IMR-90 (cell line): ENCODE data around the gene PHACTR3. TPM values are rescaled to one million over a fixed set of nuclear protein-coding genes. Genes with fewer than 3 reads are reported as not detected.

Source experiments
- ATAC-seq: fragments of 200-7000 bp; cut with Tn5 transposase; 2 replicates; pipeline ENCODE4 v1.9.1; 2020; ENCODE audit warnings: low read depth, mild to moderate bottlenecking, moderate library complexity
- BruUV-seq: library from RNA; stranded (reverse); fragments of 400-500 nt; replicated peaks from 2 replicates; lab custom pipeline; 2021; lab: Mats Ljungman, UMichigan
- CTCF ChIA-PET: fragments of 300-600 bp; formaldehyde crosslinking; extraction: SDS; loops from one replicate; lab custom pipeline; 2021; ENCODE audit warnings: antibody characterized with exemption; lab: Yijun Ruan, JAX
- POLR2A ChIA-PET: fragments of 300-600 bp; sonication (Branson Sonifier 250); formaldehyde crosslinking; loops from one replicate; lab custom pipeline; 2022; ENCODE audit warnings: antibody characterized with exemption; ENCODE audit not compliant: unreplicated experiment; lab: Charles Lee
- DNase-seq: peaks from one replicate; pipeline ENCODE4 v3.0.0; 2013
- H2AFZ ChIP-seq: replicated peaks from 2 replicates; pipeline ENCODE3; 2013; ENCODE audit warnings: low read length, mild to moderate bottlenecking; ENCODE audit not compliant: poor library complexity
- H2AK5ac ChIP-seq: 2 replicates; pipeline ENCODE4 v1.6.1; 2013; ENCODE audit warnings: low read depth, low read length, inconsistent platforms
- H2AK9ac ChIP-seq: replicated peaks from 2 replicates; pipeline ENCODE3; 2013; ENCODE audit warnings: mild to moderate bottlenecking, low read depth, low read length, moderate library complexity; ENCODE audit not compliant: poor library complexity
- H2BK120ac ChIP-seq: 2 replicates; pipeline ENCODE4 v1.6.1; 2013; ENCODE audit warnings: low read depth, low read length, inconsistent platforms
- H2BK15ac ChIP-seq: 3 replicates; pipeline ENCODE4 v1.6.1; 2013; ENCODE audit warnings: low read depth, low read length, inconsistent platforms
- H2BK20ac ChIP-seq: 2 replicates; pipeline ENCODE4 v1.6.1; 2013; ENCODE audit warnings: low read depth, mild to moderate bottlenecking, inconsistent platforms, low read length, moderate library complexity
- H2BK5ac ChIP-seq: 2 replicates; pipeline ENCODE4 v1.6.1; 2013; ENCODE audit warnings: mild to moderate bottlenecking, low read depth, low read length, inconsistent platforms; ENCODE audit not compliant: poor library complexity, severe bottlenecking
- H3K14ac ChIP-seq: replicated peaks from 2 replicates; pipeline ENCODE4 v1.6.1; 2013; ENCODE audit warnings: low read depth, low read length, inconsistent platforms
- H3K18ac ChIP-seq: 2 replicates; pipeline ENCODE4 v1.6.1; 2013; ENCODE audit warnings: low read depth, low read length, control low read depth
- H3K23ac ChIP-seq: 2 replicates; pipeline ENCODE4 v1.6.1; 2013; ENCODE audit warnings: low read depth, low read length, inconsistent platforms
- H3K27ac ChIP-seq: 2 replicates; pipeline ENCODE4 v1.5.1; 2013; ENCODE audit warnings: mild to moderate bottlenecking, control low read depth, low read length; ENCODE audit not compliant: insufficient read depth
- H3K27me3 ChIP-seq: 2 replicates; pipeline ENCODE4 v1.6.1; 2013; ENCODE audit warnings: low read length; ENCODE audit not compliant: control insufficient read depth, insufficient read depth
- H3K36me3 ChIP-seq: 2 replicates; pipeline ENCODE4 v1.6.1; 2013; ENCODE audit warnings: low read length, mixed read lengths; ENCODE audit not compliant: control insufficient read depth, insufficient read depth
- H3K4ac ChIP-seq: 2 replicates; pipeline ENCODE4 v1.6.1; 2013; ENCODE audit warnings: low read depth, low read length, inconsistent platforms
- H3K4me1 ChIP-seq: 2 replicates; pipeline ENCODE4 v1.6.1; 2013; ENCODE audit warnings: low read length, mixed read lengths; ENCODE audit not compliant: control insufficient read depth, insufficient read depth
- H3K4me2 ChIP-seq: 2 replicates; pipeline ENCODE4 v1.6.1; 2013; ENCODE audit warnings: low read depth, mild to moderate bottlenecking, control low read depth, low read length, moderate library complexity
- H3K4me3 ChIP-seq: 2 replicates; pipeline ENCODE4 v1.5.1; 2013; ENCODE audit warnings: low read depth, mild to moderate bottlenecking, control low read depth, low read length, moderate library complexity; ENCODE audit not compliant: insufficient read depth
- H3K56ac ChIP-seq: 2 replicates; pipeline ENCODE4 v1.6.1; 2013; ENCODE audit warnings: low read length, inconsistent platforms; ENCODE audit not compliant: insufficient read depth; ENCODE audit errors: extremely low read depth
- H3K79me1 ChIP-seq, 2 experiments: 2 replicates each; pipeline ENCODE4 v1.6.1; 2013; ENCODE audit warnings: low read length in 2 of 2, inconsistent platforms in 1 of 2, low read depth in 1 of 2
- H3K9ac ChIP-seq: 2 replicates; pipeline ENCODE4 v1.6.1; 2013; ENCODE audit warnings: low read depth, low read length, control low read depth
- H3K9me1 ChIP-seq: 2 replicates; pipeline ENCODE4 v1.6.1; 2013; ENCODE audit warnings: low read length, inconsistent platforms; ENCODE audit not compliant: insufficient read depth
- H3K9me3 ChIP-seq: 2 replicates; pipeline ENCODE4 v1.6.1; 2013; ENCODE audit warnings: low read length; ENCODE audit not compliant: control insufficient read depth, insufficient read depth
- H4K20me1 ChIP-seq: 2 replicates; pipeline ENCODE4 v1.6.1; 2013; ENCODE audit warnings: low read length, inconsistent platforms; ENCODE audit not compliant: insufficient read depth
- H4K5ac ChIP-seq: 2 replicates; pipeline ENCODE4 v1.6.1; 2013; ENCODE audit warnings: mild to moderate bottlenecking, low read depth, low read length, control low read depth
- H4K8ac ChIP-seq, 2 experiments: 2 replicates each; pipeline ENCODE4 v1.6.1; 2013; ENCODE audit warnings: low read depth in 2 of 2, low read length in 2 of 2, control low read depth in 1 of 2, inconsistent platforms in 1 of 2
- H4K91ac ChIP-seq: 2 replicates; pipeline ENCODE4 v1.6.1; 2013; ENCODE audit warnings: low read depth, low read length, inconsistent platforms; ENCODE audit not compliant: insufficient read depth
- BHLHE40 ChIP-seq: fragments of 150-350 bp; IDR thresholded peaks from 2 replicates; pipeline ENCODE4 v1.6.1; 2016; ENCODE audit warnings: mild to moderate bottlenecking, low read depth, low read length
- CEBPB ChIP-seq: IDR thresholded peaks from 2 replicates; pipeline ENCODE4 v1.6.1; 2012; ENCODE audit warnings: low read depth, low read length, improper control_type of control experiment
- CHD1 ChIP-seq: IDR thresholded peaks from 2 replicates; pipeline ENCODE4 v1.6.1; 2012; ENCODE audit warnings: low read depth, low read length, improper control_type of control experiment
- CTCF ChIP-seq: conservative IDR thresholded peaks from 2 replicates; pipeline ENCODE4 v1.5.1; 2012; ENCODE audit warnings: mild to moderate bottlenecking, low read depth, low read length, improper control_type of control experiment
- FOS ChIP-seq: fragments of 150-350 bp; IDR thresholded peaks from 2 replicates; pipeline ENCODE4 v1.6.1; 2016; ENCODE audit warnings: low read depth, low read length
- MAFK ChIP-seq: IDR thresholded peaks from 2 replicates; pipeline ENCODE4 v1.6.1; 2012; ENCODE audit warnings: low read depth, low read length, improper control_type of control experiment
- NFE2L2 ChIP-seq: fragments of 150-350 bp; IDR thresholded peaks from 2 replicates; pipeline ENCODE4 v1.6.1; 2016; ENCODE audit warnings: low read depth, mild to moderate bottlenecking, low read length
- RAD21 ChIP-seq: IDR thresholded peaks from 2 replicates; pipeline ENCODE4 v1.6.1; 2012; ENCODE audit warnings: low read length, improper control_type of control experiment
- RCOR1 ChIP-seq: IDR thresholded peaks from 2 replicates; pipeline ENCODE4 v1.6.1; 2012; ENCODE audit warnings: mild to moderate bottlenecking, low read length, improper control_type of control experiment; ENCODE audit not compliant: insufficient replicate concordance
- USF2 ChIP-seq: fragments of 150-350 bp; IDR thresholded peaks from 2 replicates; pipeline ENCODE4 v1.6.1; 2017; ENCODE audit warnings: mild to moderate bottlenecking, antibody characterized with exemption, low read length, low read depth
- WGBS, 2 experiments: methylation state at CpG; one replicate each; pipeline versions ENCODE4 v1.1.5 to v1.1.7; 2013; ENCODE audit warnings: missing lambda C conversion rate in 2 of 2; ENCODE audit not compliant: insufficient read length in 1 of 2; ENCODE audit errors: extremely low coverage in 2 of 2; 5-methylcytosine and 5-hydroxymethylcytosine counted together
- dilution Hi-C: fragments of 300-500 bp; cut with HindIII; formaldehyde crosslinking; loops from one replicate; pipeline ENCODE4 v1.14.3; 2018; ENCODE audit warnings: low sequenced_read_pairs; ENCODE audit not compliant: unreplicated experiment
- in situ Hi-C: fragments of 300-500 bp; cut with MboI; formaldehyde crosslinking; loops from 3 replicates; pipeline ENCODE4 v1.14.3; 2019; ENCODE audit warnings: low sequenced_read_pairs, inconsistent platforms, mixed read lengths
- intact Hi-C: fragments of 100-400 bp; cut with micrococcal nuclease; formaldehyde crosslinking; loops from 2 replicates; pipeline ENCODE4 v1.10.0; 2022
- polyA plus RNA-seq, 3 experiments: library from polyadenylated mRNA; depleted of rRNA; stranded (reverse); fragments of >200 nt; gene quantifications; 2 replicates each; pipeline ENCODE4 v1.2.3, GENCODE V29; 2012; ENCODE audit warnings: low replicate concordance in 1 of 3
- total RNA-seq: library from RNA; depleted of rRNA; stranded (reverse); fragments of >200 nt; gene quantifications from 2 replicates; pipeline ENCODE4 v1.2.3, GENCODE V29; 2012

Gene PHACTR3
- total and polyA plus RNA-seq, 2 of the 4 experiments (the other 2 are of a cell fraction) = not detected

GRCh38 chr20:59688356-59688755 lies 84.0 kb downstream of the PHACTR3 start:
- WGBS, 2 experiments = no CpG with 5 or more reads among the region's 3 CpGs
- no peak overlapping the region for H2AFZ ChIP-seq
- intact Hi-C loops = no loop called here

More at GRCh38 chr20:59688356-59688755, 84.0 kb downstream of the PHACTR3 start:
- no peak for ATAC-seq
- H2BK5ac ChIP-seq = no peak overlapping the region
- H3K4me3 ChIP-seq = no peak overlapping the region
- H3K9ac ChIP-seq = no peak overlapping the region
- dilution Hi-C loops = no loop called here
- no peaks in the 10 kb centered on the region for H3K9me1 ChIP-seq
- H3K9me3 ChIP-seq = peaks cover 23% of the 10 kb centered on the region
- H4K8ac ChIP-seq = no peak overlapping the region
- in situ Hi-C loops = no loop called here
- no peak overlapping the region for H2BK15ac ChIP-seq
- no peaks in the 10 kb centered on the region for H3K36me3 ChIP-seq
- H2BK120ac ChIP-seq = no peak overlapping the region
- H4K20me1 ChIP-seq = no peaks in the 10 kb centered on the region
- H2BK20ac ChIP-seq = no peak overlapping the region
- no peak for DNase-seq
- BruUV-seq = no TSS peak
- POLR2A ChIA-PET = no interaction called here
- H4K5ac ChIP-seq = no peak overlapping the region
- H3K14ac ChIP-seq = no peak overlapping the region
- no peak overlapping the region for H4K91ac ChIP-seq
- H3K4ac ChIP-seq = no peak overlapping the region
- CTCF ChIA-PET = no interaction called here
- no peaks in the 10 kb centered on the region for H3K27me3 ChIP-seq
- no peak overlapping the region for H2AK9ac ChIP-seq
- H3K23ac ChIP-seq = no peak overlapping the region
- H3K79me1 ChIP-seq = no peaks in the 10 kb centered on the region
- no peak overlapping the region for H3K18ac ChIP-seq
- H2AK5ac ChIP-seq = no peak overlapping the region
- no peak for TF ChIP-seq RCOR1
- no peak for TF ChIP-seq RAD21
- TF ChIP-seq USF2 = no peak
- no peak for TF ChIP-seq MAFK
- no peak for TF ChIP-seq FOS
- no peak for TF ChIP-seq CEBPB
- no peak for TF ChIP-seq BHLHE40
- TF ChIP-seq CTCF = no peak
- TF ChIP-seq NFE2L2 = no peak
- TF ChIP-seq CHD1 = no peak
- H3K4me2 ChIP-seq = no peak overlapping the region
- no peaks in the 10 kb centered on the region for H3K4me1 ChIP-seq
- H3K27ac ChIP-seq = no peak overlapping the region
- no peak overlapping the region for H3K56ac ChIP-seq
